H1 (cell line): ENCODE measurements around the gene OR1K1. TPM values are rescaled to one million over a fixed set of nuclear protein-coding genes. Genes with fewer than 3 reads are reported as not detected.

ENCODE experiments used
- polyA plus RNA-seq, 7 experiments: library from polyadenylated mRNA; depleted of rRNA in 3 of 7; stranded (reverse) in 5 of 7; unstranded in 2 of 7; fragments of >200 nt in 5 of 7; fragments of 200-250 nt in 2 of 7; gene quantifications; 1 replicate in 5 of 7; 2 replicates in 1 of 7; 4 replicates in 1 of 7; pipeline versions ENCODE4 v1.2.1 to v1.2.3, GENCODE V29; 2011 to 2013; ENCODE audit warnings: missing spikeins in 2 of 7, mixed read lengths in 2 of 7
- total RNA-seq: library from RNA; stranded (reverse); fragmentation: NEBNext Ultra II Directional; extraction: Animal tissue kit (Norgen Biotek cat#: 25700); gene quantifications from 2 replicates; pipeline ENCODE4 v1.2.1, GENCODE V29; 2021
- TF ChIP-seq, protein P1 (sequence below): fragments of 300-600 bp; sonication (generic); IDR thresholded peaks from 2 replicates; pipeline ENCODE4 v1.7.1; 2012; ENCODE audit warnings: low read length, moderate library complexity, mild to moderate bottlenecking, inconsistent platforms; ENCODE audit not compliant: insufficient replicate concordance

OR1K1 gene
- total and polyA plus RNA-seq, 2 of the 8 experiments (the other 6 are each of a cell fraction or from before 2014, with no cell fraction given), result not detected

DNA sequence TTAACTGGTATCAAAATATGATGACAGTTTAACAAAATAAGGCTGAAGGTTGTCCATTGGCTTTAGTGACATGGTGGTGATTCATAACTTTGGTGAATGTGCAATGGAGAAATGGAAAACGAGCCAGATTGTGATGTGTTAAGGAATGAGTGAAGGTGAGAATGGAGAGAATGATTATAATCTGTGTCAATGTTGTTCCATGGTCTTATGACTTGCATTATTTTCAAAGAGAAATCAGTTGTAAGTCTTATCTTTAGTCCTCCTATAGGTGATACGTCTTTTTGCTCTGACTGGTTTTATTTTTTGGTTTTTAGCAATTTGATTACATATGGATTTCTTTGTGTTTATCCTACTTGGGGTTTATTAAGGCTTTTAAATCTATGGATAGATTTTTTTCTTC is 45.1 kb upstream of the OR1K1 start (continued):
- TF ChIP-seq, protein P1, sequence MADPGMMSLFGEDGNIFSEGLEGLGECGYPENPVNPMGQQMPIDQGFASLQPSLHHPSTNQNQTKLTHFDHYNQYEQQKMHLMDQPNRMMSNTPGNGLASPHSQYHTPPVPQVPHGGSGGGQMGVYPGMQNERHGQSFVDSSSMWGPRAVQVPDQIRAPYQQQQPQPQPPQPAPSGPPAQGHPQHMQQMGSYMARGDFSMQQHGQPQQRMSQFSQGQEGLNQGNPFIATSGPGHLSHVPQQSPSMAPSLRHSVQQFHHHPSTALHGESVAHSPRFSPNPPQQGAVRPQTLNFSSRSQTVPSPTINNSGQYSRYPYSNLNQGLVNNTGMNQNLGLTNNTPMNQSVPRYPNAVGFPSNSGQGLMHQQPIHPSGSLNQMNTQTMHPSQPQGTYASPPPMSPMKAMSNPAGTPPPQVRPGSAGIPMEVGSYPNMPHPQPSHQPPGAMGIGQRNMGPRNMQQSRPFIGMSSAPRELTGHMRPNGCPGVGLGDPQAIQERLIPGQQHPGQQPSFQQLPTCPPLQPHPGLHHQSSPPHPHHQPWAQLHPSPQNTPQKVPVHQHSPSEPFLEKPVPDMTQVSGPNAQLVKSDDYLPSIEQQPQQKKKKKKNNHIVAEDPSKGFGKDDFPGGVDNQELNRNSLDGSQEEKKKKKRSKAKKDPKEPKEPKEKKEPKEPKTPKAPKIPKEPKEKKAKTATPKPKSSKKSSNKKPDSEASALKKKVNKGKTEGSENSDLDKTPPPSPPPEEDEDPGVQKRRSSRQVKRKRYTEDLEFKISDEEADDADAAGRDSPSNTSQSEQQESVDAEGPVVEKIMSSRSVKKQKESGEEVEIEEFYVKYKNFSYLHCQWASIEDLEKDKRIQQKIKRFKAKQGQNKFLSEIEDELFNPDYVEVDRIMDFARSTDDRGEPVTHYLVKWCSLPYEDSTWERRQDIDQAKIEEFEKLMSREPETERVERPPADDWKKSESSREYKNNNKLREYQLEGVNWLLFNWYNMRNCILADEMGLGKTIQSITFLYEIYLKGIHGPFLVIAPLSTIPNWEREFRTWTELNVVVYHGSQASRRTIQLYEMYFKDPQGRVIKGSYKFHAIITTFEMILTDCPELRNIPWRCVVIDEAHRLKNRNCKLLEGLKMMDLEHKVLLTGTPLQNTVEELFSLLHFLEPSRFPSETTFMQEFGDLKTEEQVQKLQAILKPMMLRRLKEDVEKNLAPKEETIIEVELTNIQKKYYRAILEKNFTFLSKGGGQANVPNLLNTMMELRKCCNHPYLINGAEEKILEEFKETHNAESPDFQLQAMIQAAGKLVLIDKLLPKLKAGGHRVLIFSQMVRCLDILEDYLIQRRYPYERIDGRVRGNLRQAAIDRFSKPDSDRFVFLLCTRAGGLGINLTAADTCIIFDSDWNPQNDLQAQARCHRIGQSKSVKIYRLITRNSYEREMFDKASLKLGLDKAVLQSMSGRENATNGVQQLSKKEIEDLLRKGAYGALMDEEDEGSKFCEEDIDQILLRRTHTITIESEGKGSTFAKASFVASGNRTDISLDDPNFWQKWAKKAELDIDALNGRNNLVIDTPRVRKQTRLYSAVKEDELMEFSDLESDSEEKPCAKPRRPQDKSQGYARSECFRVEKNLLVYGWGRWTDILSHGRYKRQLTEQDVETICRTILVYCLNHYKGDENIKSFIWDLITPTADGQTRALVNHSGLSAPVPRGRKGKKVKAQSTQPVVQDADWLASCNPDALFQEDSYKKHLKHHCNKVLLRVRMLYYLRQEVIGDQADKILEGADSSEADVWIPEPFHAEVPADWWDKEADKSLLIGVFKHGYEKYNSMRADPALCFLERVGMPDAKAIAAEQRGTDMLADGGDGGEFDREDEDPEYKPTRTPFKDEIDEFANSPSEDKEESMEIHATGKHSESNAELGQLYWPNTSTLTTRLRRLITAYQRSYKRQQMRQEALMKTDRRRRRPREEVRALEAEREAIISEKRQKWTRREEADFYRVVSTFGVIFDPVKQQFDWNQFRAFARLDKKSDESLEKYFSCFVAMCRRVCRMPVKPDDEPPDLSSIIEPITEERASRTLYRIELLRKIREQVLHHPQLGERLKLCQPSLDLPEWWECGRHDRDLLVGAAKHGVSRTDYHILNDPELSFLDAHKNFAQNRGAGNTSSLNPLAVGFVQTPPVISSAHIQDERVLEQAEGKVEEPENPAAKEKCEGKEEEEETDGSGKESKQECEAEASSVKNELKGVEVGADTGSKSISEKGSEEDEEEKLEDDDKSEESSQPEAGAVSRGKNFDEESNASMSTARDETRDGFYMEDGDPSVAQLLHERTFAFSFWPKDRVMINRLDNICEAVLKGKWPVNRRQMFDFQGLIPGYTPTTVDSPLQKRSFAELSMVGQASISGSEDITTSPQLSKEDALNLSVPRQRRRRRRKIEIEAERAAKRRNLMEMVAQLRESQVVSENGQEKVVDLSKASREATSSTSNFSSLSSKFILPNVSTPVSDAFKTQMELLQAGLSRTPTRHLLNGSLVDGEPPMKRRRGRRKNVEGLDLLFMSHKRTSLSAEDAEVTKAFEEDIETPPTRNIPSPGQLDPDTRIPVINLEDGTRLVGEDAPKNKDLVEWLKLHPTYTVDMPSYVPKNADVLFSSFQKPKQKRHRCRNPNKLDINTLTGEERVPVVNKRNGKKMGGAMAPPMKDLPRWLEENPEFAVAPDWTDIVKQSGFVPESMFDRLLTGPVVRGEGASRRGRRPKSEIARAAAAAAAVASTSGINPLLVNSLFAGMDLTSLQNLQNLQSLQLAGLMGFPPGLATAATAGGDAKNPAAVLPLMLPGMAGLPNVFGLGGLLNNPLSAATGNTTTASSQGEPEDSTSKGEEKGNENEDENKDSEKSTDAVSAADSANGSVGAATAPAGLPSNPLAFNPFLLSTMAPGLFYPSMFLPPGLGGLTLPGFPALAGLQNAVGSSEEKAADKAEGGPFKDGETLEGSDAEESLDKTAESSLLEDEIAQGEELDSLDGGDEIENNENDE, result no peak
